Measurements from ENCODE around the gene IQSEC2. TPM values are rescaled to one million over a fixed set of nuclear protein-coding genes. Genes with fewer than 3 reads are reported as not detected.

The IQSEC2 gene
- total RNA-seq, 1 experiment from 2014 or later: 8.5 TPM

DNA sequence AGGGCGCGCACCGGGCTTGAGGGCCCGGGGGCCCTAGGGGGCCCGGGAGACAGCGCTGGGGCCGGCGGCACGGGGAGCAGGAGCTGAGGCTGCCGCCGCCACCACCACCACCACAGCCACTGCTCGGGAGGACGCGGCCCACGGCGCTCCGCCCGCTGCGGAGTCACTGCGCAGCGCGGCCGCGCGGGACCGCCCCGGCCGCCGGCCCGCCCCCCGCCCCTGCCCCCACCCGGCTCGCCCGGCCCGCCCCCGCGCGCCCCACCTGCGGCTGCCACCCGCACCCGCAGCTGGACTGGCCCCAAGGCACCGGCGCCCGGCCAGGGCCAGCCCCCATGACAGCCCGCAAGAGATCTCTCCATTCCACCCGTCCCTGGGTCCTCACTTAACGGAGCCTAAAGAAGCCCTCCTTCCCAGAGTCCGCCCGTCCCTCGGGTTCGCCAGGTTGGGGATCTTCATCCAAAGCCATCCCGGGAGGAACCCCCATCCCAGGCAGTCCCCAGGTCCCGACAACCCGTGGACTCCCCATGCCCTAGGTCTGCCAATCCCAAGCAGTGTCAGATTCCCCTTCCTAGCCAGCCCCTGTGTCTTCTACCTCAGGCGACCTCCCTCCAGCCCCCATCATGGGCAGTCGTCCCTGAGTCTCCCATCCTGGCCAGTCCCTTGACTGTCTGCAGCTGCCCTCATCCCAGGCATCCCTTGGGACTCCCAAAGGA is 40.0 kb upstream of the IQSEC2 start:
- no peak for DNase-seq
- no peaks in the 10 kb centered on the region for H3K9me3 ChIP-seq (ENCODE audit: low read length)
- no peaks in the 10 kb centered on the region for H3K36me3 ChIP-seq (ENCODE audit: low read depth, low read length)
- intact Hi-C loops (cut with micrococcal nuclease): no loop called here
- ChIA-PET POLR2A (ENCODE audit: unreplicated experiment) (no interaction called here), CTCF (no interaction called here)
- no TSS peak for BruUV-seq (replicated peaks)
- H3K79me2 ChIP-seq (ENCODE audit: low read length): no peaks in the 10 kb centered on the region
- H3K9ac ChIP-seq (ENCODE audit: low read length): no peak overlapping the region
- H3K27me3 ChIP-seq (ENCODE audit: low read length): peaks cover 17% of the 10 kb centered on the region
- no peak for TF ChIP-seq EZH2 (IDR thresholded peaks at IDR 0.05; ENCODE audit: low read length, unreplicated experiment)
- TF ChIP-seq, protein P1, sequence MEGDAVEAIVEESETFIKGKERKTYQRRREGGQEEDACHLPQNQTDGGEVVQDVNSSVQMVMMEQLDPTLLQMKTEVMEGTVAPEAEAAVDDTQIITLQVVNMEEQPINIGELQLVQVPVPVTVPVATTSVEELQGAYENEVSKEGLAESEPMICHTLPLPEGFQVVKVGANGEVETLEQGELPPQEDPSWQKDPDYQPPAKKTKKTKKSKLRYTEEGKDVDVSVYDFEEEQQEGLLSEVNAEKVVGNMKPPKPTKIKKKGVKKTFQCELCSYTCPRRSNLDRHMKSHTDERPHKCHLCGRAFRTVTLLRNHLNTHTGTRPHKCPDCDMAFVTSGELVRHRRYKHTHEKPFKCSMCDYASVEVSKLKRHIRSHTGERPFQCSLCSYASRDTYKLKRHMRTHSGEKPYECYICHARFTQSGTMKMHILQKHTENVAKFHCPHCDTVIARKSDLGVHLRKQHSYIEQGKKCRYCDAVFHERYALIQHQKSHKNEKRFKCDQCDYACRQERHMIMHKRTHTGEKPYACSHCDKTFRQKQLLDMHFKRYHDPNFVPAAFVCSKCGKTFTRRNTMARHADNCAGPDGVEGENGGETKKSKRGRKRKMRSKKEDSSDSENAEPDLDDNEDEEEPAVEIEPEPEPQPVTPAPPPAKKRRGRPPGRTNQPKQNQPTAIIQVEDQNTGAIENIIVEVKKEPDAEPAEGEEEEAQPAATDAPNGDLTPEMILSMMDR (conservative IDR thresholded peaks at IDR 0.05; ENCODE audit: low read depth, low read length): no peak
- TF ChIP-seq EZH2phosphoT487 (IDR thresholded peaks at IDR 0.05; ENCODE audit: borderline replicate concordance, low read length): no peak
- H3K9me2 ChIP-seq (replicated peaks; ENCODE audit: low read length): no peaks in the 10 kb centered on the region
- no peaks in the 10 kb centered on the region for H4K20me1 ChIP-seq (ENCODE audit: low read length)
- H3K4me1 ChIP-seq (ENCODE audit: insufficient read depth, low read length): 0 out of 2 replicates have a peak, but pooled peaks cover 9% of the 10 kb centered on the region
- ATAC-seq: peak; percentile 65
- peak overlapping the region; percentile 83 for H3K4me3 ChIP-seq (ENCODE audit: low read length)
- H3K27ac ChIP-seq (ENCODE audit: low read length): no peak overlapping the region
- peak overlapping the region; percentile 98 for H3K4me2 ChIP-seq (ENCODE audit: low read length)
- no peaks in the 10 kb centered on the region for H3F3A ChIP-seq (ENCODE audit: low read length, unreplicated experiment)
- peak overlapping the region; percentile 82; the same call in 1 of the 2 replicates for H2AFZ ChIP-seq (ENCODE audit: low read length)

DNA sequence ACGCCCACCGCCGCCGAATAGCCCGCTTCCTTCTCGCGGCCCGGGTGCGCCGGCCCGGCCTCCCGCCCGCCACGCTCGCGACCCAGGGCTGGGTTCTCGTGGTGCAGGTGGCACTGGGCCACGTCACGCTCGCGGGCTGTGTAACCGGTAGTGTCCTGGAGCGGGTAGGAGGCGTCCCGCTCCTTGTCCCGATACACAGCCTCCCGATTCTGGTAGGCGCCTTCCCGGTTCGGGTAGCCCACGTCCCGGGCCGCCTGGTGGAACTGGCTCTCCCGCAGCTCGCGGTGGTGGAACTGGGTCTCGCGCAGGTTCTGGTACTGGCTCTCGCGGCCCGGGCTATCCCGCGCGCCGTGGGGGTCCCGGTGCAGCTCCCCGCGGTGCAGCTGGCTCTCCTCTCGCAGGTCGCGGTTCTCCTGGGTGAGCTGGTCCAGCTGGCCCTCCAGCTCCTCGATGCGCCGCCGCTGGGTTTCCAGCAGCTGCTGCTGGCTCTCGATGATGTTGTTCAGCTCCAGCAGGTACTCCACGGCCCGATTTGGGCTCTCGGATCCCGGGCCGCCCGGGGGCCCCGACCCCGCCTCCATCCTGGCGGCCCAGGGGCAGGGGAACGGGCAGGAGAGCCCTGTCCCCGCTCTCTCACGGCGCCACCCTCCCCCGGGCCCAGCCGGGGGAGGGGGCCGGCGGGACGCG is 39.3 kb upstream of the IQSEC2 start:
- CTCF ChIA-PET: interaction anchor here (0.6 kb wide), 1 partner anchor 26 kb away, joined by 3 read pairs; no protein-coding TSS in a partner anchor
- Histone ChIP-seq H3K9ac (ENCODE audit: low read length) (peak overlapping the region; percentile 29; the same call in 1 of the 2 replicates), H2AFZ (ENCODE audit: low read length) (peak overlapping the region; percentile 82)

DNA sequence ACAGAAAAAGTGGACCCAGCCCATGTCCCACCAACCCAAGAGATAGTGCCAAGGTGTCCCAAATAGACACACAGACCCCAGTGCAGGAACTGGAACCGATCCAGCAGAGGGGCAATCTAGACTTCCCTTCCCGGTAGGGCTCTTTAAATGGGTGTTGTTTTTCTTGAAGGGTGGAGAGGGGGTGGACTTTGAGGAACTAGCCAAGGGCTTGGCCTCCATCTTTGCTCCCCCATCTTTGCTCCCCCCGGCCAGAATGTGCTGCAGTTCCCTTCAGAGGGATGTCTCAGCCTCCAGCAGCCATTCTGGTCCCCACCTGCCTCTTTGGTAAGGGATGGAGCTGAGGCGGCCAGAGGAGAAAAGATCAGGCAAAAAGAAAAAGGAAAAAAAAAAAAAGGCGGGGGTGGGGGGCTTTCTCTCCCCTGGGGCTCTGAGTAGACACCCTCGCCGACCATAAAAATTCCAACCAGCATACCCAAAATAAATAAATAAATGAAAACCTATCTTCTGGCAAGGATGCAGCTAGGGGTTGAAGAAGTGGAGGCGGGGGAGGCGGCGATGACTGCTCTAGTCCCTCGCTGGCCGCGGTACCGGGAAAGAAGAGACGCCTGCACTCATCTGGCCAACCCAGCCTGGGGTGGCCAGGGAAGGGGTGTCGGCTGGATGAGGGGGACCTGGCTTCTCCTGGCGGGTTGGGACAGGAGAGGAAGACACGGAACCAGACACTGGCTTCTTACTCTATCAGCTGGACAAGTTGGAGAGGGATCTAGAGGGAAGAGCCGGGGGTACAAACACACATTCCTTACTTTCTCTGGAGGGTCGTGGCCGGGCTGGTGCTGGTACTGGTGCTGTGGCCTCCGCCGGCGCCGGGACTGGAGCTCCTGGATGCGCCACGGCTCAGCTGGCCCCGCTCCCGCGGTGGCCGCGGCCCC is 38.5 kb upstream of the IQSEC2 start:
- Histone ChIP-seq H3K9ac (ENCODE audit: low read length) (no peak overlapping the region; the same call in 1 of the 2 replicates), H3K9me2 (replicated peaks; ENCODE audit: low read length) (no peaks in the 10 kb centered on the region), H3F3A (ENCODE audit: low read length, unreplicated experiment) (no peaks in the 10 kb centered on the region), H3K9me3 (ENCODE audit: low read length) (no peaks in the 10 kb centered on the region), H3K27ac (ENCODE audit: low read length) (no peak overlapping the region), H2AFZ (ENCODE audit: low read length) (peak overlapping the region; percentile 82), H3K27me3 (ENCODE audit: low read length) (peaks cover 17% of the 10 kb centered on the region), H3K4me1 (ENCODE audit: insufficient read depth, low read length) (peaks cover 9% of the 10 kb centered on the region; the same call in 1 of the 2 replicates), H3K79me2 (ENCODE audit: low read length) (no peaks in the 10 kb centered on the region), H3K36me3 (ENCODE audit: low read depth, low read length) (no peaks in the 10 kb centered on the region), H3K4me3 (ENCODE audit: low read length) (peak overlapping the region; percentile 83), H4K20me1 (ENCODE audit: low read length) (no peaks in the 10 kb centered on the region), H3K4me2 (ENCODE audit: low read length) (peak overlapping the region; percentile 98)
- no peak for DNase-seq
- peak; percentile 14; the same call in 1 of the 2 replicates for ATAC-seq
- no TSS peak for BruUV-seq (replicated peaks)
- CTCF ChIA-PET: interaction anchor here (0.6 kb wide), 1 partner anchor 27 kb away, joined by 3 read pairs; no protein-coding TSS in a partner anchor
- POLR2A ChIA-PET (ENCODE audit: unreplicated experiment): no interaction called here
- intact Hi-C loops (cut with micrococcal nuclease): loop anchor here (2.0 kb wide), 1 partner anchor 115 kb away; the partner anchor contains the start of gene HSD17B10
- TF ChIP-seq, protein P1 (conservative IDR thresholded peaks at IDR 0.05; ENCODE audit: low read depth, low read length): no peak

More for the DNA sequence above, 39.3 kb upstream of the IQSEC2 start:
- POLR2A ChIA-PET (ENCODE audit: unreplicated experiment): no interaction called here
- H3K9me3 ChIP-seq (ENCODE audit: low read length): no peaks in the 10 kb centered on the region
- BruUV-seq (replicated peaks): no TSS peak
- DNase-seq (no peak), ATAC-seq (peak; percentile 31)
- no peak overlapping the region for H3K27ac ChIP-seq (ENCODE audit: low read length)
- 0 out of 2 replicates have a peak, but pooled peaks cover 9% of the 10 kb centered on the region for H3K4me1 ChIP-seq (ENCODE audit: insufficient read depth, low read length)
- H3K79me2 ChIP-seq (ENCODE audit: low read length): no peaks in the 10 kb centered on the region
- H3K27me3 ChIP-seq (ENCODE audit: low read length): peaks cover 17% of the 10 kb centered on the region
- no peak for TF ChIP-seq EZH2 (IDR thresholded peaks at IDR 0.05; ENCODE audit: low read length, unreplicated experiment)
- peak overlapping the region; percentile 83 for H3K4me3 ChIP-seq (ENCODE audit: low read length)
- intact Hi-C loops (cut with micrococcal nuclease): no loop called here
- no peaks in the 10 kb centered on the region for H4K20me1 ChIP-seq (ENCODE audit: low read length)
- no peaks in the 10 kb centered on the region for H3K9me2 ChIP-seq (replicated peaks; ENCODE audit: low read length)
- H3K36me3 ChIP-seq (ENCODE audit: low read depth, low read length): no peaks in the 10 kb centered on the region
- peak overlapping the region; percentile 98 for H3K4me2 ChIP-seq (ENCODE audit: low read length)
- no peaks in the 10 kb centered on the region for H3F3A ChIP-seq (ENCODE audit: low read length, unreplicated experiment)
